PFSK-1 (cell line): ENCODE measurements around the gene PPIC.

Source experiments
- POLR2AphosphoS5 ChIP-seq: IDR thresholded peaks from 2 replicates; pipeline ENCODE4 v1.6.1; 2012; ENCODE audit warnings: low read depth, mild to moderate bottlenecking, control low read depth, low read length, moderate library complexity
- REST ChIP-seq, 2 experiments: IDR thresholded peaks; 2 replicates each; pipeline versions ENCODE4 v1.6.1 to v1.8.0; 2011 to 2012; ENCODE audit warnings: low read depth in 2 of 2, low read length in 2 of 2, control low read depth in 1 of 2, inconsistent platforms in 1 of 2, mild to moderate bottlenecking in 1 of 2, moderate library complexity in 1 of 2; ENCODE audit not compliant: insufficient read depth in 1 of 2
- SIN3A ChIP-seq: IDR thresholded peaks from 2 replicates; pipeline ENCODE4 v1.6.1; 2012; ENCODE audit warnings: mild to moderate bottlenecking, low read length, moderate library complexity, borderline replicate concordance; ENCODE audit not compliant: insufficient read depth
- TAF1 ChIP-seq: IDR thresholded peaks from 2 replicates; pipeline ENCODE4 v1.6.1; 2012; ENCODE audit warnings: low read length, control low read depth, borderline replicate concordance; ENCODE audit not compliant: insufficient read depth

GRCh38 chr5:123068368-123068938 is 31.9 kb upstream of the PPIC start:
- TF ChIP-seq SIN3A = no peak
- TF ChIP-seq REST (IDR thresholded peaks at IDR 0.05; ENCODE audit: insufficient read depth in 1 of 2, low read depth in 2 of 2, low read length in 2 of 2) = no peak
- no peak for TF ChIP-seq POLR2AphosphoS5
- no peak for TF ChIP-seq TAF1
